Ishikawa (cell line): ENCODE measurements around the gene TENM3.

Experiments
- CEBPB ChIP-seq: IDR thresholded peaks from 2 replicates; pipeline ENCODE4 v1.6.1; 2012
- CREB1 ChIP-seq: IDR thresholded peaks from 2 replicates; pipeline ENCODE4 v1.6.1; 2012; ENCODE audit warnings: low read depth
- EGR1 ChIP-seq: IDR thresholded peaks from 2 replicates; pipeline ENCODE4 v1.6.1; 2012
- EP300 ChIP-seq: IDR thresholded peaks from 2 replicates; pipeline ENCODE4 v1.6.1; 2012; ENCODE audit warnings: borderline replicate concordance
- FOXM1 ChIP-seq: IDR thresholded peaks from 2 replicates; pipeline ENCODE4 v1.6.1; 2012; ENCODE audit warnings: low read depth, borderline replicate concordance
- NFIC ChIP-seq: IDR thresholded peaks from 2 replicates; pipeline ENCODE4 v1.6.1; 2012
- RAD21 ChIP-seq: IDR thresholded peaks from 2 replicates; pipeline ENCODE4 v1.6.1; 2012; ENCODE audit warnings: low read depth
- TAF1 ChIP-seq: IDR thresholded peaks from 2 replicates; pipeline ENCODE4 v1.6.1; 2012; ENCODE audit warnings: low read depth, mild to moderate bottlenecking
- TCF12 ChIP-seq: IDR thresholded peaks from 2 replicates; pipeline ENCODE4 v1.6.1; 2012; ENCODE audit warnings: low read depth
- TEAD4 ChIP-seq: IDR thresholded peaks from 2 replicates; pipeline ENCODE4 v1.6.1; 2012
- YY1 ChIP-seq: IDR thresholded peaks from 2 replicates; pipeline ENCODE4 v1.6.1; 2012; ENCODE audit warnings: low read depth
- ZBTB7A ChIP-seq: IDR thresholded peaks from 2 replicates; pipeline ENCODE4 v1.6.1; 2012; ENCODE audit warnings: low read depth
- TF ChIP-seq, protein P1 (sequence below): IDR thresholded peaks from 2 replicates; pipeline ENCODE4 v1.6.1; 2012
- TF ChIP-seq, protein P2 (sequence below): IDR thresholded peaks from 2 replicates; pipeline ENCODE4 v1.6.1; 2012; ENCODE audit warnings: low read depth, mild to moderate bottlenecking
- TF ChIP-seq, protein P3 (sequence below): IDR thresholded peaks from 2 replicates; pipeline ENCODE4 v1.6.1; 2012

TENM3 gene

DNA sequence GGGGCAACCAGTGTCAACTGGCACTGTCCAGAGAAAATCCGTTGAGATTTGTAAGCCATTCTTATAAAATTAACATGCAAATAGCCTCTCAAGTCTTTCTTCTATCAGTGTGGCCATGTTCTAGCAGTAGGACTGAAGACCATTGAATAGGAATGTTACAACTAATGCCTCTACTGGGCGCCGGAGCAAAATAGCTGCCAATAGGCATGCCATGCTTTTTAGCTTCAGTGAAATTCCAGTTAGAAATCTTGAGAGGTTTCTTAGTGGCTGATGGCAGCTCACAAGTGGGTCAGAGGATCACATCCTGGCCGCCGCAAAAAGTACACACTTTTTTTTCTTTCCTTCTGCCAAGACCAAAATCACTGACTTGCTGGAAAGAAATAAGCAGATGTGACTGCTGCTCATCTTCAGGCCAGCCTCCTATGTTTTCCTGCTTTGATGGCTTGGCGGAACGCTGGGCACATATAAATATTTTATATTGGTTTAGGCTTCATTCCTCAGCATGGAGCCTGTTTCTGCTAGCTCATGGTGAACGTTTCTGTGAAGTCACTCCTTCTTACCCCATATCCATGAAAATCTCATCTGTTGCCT is 293.1 kb downstream of the TENM3 start:
- TF ChIP-seq FOXM1 (no peak), EGR1 (no peak), RAD21 (no peak), CEBPB (no peak), TCF12 (no peak), EP300 (no peak), YY1 (no peak), TAF1 (no peak), ZBTB7A (no peak), TEAD4 (no peak)
- TF ChIP-seq, protein P1, sequence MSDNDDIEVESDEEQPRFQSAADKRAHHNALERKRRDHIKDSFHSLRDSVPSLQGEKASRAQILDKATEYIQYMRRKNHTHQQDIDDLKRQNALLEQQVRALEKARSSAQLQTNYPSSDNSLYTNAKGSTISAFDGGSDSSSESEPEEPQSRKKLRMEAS: no peak
- TF ChIP-seq, protein P2, sequence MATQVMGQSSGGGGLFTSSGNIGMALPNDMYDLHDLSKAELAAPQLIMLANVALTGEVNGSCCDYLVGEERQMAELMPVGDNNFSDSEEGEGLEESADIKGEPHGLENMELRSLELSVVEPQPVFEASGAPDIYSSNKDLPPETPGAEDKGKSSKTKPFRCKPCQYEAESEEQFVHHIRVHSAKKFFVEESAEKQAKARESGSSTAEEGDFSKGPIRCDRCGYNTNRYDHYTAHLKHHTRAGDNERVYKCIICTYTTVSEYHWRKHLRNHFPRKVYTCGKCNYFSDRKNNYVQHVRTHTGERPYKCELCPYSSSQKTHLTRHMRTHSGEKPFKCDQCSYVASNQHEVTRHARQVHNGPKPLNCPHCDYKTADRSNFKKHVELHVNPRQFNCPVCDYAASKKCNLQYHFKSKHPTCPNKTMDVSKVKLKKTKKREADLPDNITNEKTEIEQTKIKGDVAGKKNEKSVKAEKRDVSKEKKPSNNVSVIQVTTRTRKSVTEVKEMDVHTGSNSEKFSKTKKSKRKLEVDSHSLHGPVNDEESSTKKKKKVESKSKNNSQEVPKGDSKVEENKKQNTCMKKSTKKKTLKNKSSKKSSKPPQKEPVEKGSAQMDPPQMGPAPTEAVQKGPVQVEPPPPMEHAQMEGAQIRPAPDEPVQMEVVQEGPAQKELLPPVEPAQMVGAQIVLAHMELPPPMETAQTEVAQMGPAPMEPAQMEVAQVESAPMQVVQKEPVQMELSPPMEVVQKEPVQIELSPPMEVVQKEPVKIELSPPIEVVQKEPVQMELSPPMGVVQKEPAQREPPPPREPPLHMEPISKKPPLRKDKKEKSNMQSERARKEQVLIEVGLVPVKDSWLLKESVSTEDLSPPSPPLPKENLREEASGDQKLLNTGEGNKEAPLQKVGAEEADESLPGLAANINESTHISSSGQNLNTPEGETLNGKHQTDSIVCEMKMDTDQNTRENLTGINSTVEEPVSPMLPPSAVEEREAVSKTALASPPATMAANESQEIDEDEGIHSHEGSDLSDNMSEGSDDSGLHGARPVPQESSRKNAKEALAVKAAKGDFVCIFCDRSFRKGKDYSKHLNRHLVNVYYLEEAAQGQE: no peak
- TF ChIP-seq, protein P3, sequence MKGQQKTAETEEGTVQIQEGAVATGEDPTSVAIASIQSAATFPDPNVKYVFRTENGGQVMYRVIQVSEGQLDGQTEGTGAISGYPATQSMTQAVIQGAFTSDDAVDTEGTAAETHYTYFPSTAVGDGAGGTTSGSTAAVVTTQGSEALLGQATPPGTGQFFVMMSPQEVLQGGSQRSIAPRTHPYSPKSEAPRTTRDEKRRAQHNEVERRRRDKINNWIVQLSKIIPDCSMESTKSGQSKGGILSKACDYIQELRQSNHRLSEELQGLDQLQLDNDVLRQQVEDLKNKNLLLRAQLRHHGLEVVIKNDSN: no peak

DNA sequence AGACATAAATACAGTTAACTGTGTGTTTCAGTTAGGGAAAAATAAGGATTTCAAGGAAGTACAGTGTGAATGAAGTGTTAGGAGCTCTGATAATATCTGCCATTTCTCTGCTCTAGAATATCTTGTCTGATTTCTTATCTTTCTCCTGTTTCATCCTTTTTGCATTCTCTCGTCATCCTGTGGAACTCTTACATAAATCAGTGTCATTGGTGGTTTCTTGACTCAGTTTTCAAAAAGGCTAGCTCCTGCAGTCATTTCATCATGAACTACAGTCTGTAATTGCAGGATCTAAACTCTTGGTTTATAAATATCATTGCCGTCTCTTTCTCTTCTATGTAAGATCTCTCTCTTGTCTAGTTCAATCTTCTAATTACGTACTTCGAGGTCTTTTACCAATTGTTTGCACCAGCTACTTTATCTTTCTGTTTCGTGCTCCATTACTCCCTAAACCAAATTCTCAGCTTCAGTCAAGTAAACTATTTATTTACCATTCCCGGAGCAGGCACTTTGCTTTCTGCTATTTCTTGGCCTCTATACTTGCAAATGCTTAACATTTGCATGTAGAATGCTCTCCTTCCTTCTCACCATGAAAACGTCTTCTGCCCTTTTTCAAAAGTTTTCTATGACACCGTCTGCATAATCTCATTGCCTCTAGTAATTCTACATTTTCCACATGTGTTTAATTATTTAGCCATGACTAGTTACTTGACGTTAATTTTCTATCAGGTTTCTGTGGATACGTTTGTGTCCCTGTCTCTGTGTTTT is 294.0 kb downstream of the TENM3 start:
- TF ChIP-seq, protein P1: no peak
- TF ChIP-seq TEAD4: no peak
- no peak for TF ChIP-seq ZBTB7A
- TF ChIP-seq RAD21: no peak
- TF ChIP-seq YY1: no peak
- TF ChIP-seq, protein P2: no peak
- no peak for TF ChIP-seq TAF1
- TF ChIP-seq CEBPB: no peak
- TF ChIP-seq EP300: no peak
- no peak for TF ChIP-seq TCF12
- TF ChIP-seq EGR1: no peak
- TF ChIP-seq, protein P3: no peak
- no peak for TF ChIP-seq FOXM1
- no peak for TF ChIP-seq CREB1

DNA sequence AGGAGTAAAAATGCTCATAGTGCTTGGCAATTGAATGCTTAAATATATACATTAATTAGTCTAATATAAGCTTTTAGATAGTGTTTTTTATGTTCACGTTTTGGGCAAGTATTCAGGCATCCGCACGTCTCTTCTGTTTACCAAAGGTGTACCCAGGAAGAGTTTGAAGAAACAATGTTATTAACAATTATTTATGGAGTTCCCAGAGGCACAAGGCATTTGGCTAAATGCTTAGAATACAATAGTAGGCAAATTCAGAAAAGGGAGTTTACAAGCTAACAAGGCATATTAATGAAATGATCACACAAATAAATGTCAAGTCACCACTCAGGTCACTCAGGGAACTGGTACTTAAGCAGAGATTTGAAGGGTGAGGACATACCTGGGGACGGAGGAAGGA is 294.8 kb downstream of the TENM3 start:
- TF ChIP-seq CEBPB: no peak
- TF ChIP-seq, protein P1: no peak
- TF ChIP-seq RAD21: no peak
- TF ChIP-seq, protein P2: no peak
- TF ChIP-seq TAF1: no peak
- no peak for TF ChIP-seq NFIC
- no peak for TF ChIP-seq TCF12
- TF ChIP-seq, protein P3: no peak

DNA sequence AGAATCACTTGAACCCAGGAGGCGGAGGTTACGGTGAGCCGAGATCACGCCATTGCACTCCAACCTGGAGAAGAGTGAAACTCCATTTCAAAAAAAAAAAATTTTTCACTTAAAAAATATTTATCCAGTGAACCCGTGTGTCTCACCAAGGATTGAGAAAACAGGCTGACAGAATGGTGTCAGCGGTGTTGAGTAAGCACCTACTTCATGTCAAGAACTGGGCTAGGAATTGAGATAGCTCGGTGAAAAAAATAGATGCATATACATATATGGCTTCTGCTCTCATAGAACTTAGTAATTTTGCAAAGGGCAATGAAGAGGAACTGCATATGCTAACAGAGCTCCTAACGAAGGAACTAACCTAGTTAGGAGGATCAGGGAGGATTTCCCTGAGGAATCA is 297.3 kb downstream of the TENM3 start:
- TF ChIP-seq NFIC (no peak), YY1 (no peak), EGR1 (no peak), TCF12 (no peak), CREB1 (no peak)
- TF ChIP-seq, protein P2: no peak
